Measurements from ENCODE around the gene MX1.

Gene MX1

DNA sequence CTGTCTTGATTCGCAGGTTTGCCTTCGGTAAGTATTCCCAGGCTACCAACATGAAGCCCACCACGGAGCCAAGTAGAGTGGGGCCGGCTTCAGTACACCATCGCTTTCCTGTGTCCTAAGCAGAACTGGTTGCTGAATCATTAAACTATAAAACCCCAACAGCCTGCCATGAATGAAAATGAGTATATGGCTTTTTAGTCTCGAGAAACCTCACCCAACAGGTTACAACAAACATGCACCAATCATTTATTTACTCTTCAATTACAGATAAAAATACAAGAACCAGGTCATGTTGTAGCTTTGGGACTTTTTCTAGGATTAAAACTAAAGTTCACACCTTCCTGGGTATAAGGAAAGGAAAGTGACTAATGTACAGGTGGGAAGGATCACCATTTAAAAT lies 74.3 kb downstream of the MX1 start:
- Histone ChIP-seq H3K9me3 (ENCODE audit: insufficient read depth, low read depth, low read length) (no peaks in the 10 kb centered on the region), H3K36me3 (ENCODE audit: insufficient read depth, low read length) (no peaks in the 10 kb centered on the region), H3K4me3 (ENCODE audit: low read length, poor library complexity, severe bottlenecking) (no peak overlapping the region), H3K27me3 (ENCODE audit: insufficient read depth, low read length, poor library complexity, severe bottlenecking) (no peaks in the 10 kb centered on the region), H3F3A (ENCODE audit: low read depth) (no peaks in the 10 kb centered on the region), H3K4me2 (ENCODE audit: low read depth, low read length, poor library complexity, severe bottlenecking) (no peak overlapping the region), H4K20me1 (ENCODE audit: insufficient read depth, low read length, poor library complexity, severe bottlenecking) (no peaks in the 10 kb centered on the region), H2AFZ (ENCODE audit: low read length) (no peak overlapping the region), H3K4me1 (ENCODE audit: insufficient read depth, low read length, poor library complexity, severe bottlenecking) (no peaks in the 10 kb centered on the region), H3K9ac (ENCODE audit: low read depth, low read length, poor library complexity, severe bottlenecking) (no peak overlapping the region), H3K9me2 (replicated peaks; ENCODE audit: low read depth, low read length) (no peaks in the 10 kb centered on the region), H3K79me2 (ENCODE audit: insufficient read depth, low read length) (no peaks in the 10 kb centered on the region)
- TF ChIP-seq EZH2phosphoT487 (IDR thresholded peaks at IDR 0.05; ENCODE audit: borderline replicate concordance), result no peak
- TF ChIP-seq, protein P1, sequence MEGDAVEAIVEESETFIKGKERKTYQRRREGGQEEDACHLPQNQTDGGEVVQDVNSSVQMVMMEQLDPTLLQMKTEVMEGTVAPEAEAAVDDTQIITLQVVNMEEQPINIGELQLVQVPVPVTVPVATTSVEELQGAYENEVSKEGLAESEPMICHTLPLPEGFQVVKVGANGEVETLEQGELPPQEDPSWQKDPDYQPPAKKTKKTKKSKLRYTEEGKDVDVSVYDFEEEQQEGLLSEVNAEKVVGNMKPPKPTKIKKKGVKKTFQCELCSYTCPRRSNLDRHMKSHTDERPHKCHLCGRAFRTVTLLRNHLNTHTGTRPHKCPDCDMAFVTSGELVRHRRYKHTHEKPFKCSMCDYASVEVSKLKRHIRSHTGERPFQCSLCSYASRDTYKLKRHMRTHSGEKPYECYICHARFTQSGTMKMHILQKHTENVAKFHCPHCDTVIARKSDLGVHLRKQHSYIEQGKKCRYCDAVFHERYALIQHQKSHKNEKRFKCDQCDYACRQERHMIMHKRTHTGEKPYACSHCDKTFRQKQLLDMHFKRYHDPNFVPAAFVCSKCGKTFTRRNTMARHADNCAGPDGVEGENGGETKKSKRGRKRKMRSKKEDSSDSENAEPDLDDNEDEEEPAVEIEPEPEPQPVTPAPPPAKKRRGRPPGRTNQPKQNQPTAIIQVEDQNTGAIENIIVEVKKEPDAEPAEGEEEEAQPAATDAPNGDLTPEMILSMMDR (conservative IDR thresholded peaks at IDR 0.05; ENCODE audit: low read length), result no peak

DNA sequence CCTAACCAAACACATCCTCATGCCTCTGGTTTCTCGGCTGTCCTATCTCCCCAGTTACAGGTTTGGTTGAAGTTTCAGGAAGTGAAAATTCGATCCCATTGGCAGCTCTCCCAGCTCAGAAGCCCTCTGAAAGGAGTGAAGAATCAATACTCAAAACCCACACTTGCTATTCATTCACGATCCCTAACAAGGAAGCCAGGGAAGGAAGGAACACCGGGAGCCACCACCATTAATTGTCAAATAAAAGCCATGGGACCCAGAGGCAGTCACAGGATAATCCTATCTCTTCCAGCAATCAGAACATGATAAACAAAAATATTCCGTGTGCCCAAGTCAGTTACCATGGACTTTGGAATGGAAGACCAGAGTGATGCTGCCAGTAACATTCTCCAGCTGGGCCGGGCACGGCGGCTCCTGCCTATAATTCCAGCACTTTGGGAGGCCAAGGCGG lies 74.9 kb downstream of the MX1 start:
- TF ChIP-seq, protein P1 (conservative IDR thresholded peaks at IDR 0.05; ENCODE audit: low read length), result no peak
- no peak for TF ChIP-seq EZH2phosphoT487 (IDR thresholded peaks at IDR 0.05; ENCODE audit: borderline replicate concordance)
- H4K20me1 ChIP-seq (ENCODE audit: insufficient read depth, low read length, poor library complexity, severe bottlenecking), result no peaks in the 10 kb centered on the region
- H3K4me2 ChIP-seq (ENCODE audit: low read depth, low read length, poor library complexity, severe bottlenecking), result no peak overlapping the region

DNA sequence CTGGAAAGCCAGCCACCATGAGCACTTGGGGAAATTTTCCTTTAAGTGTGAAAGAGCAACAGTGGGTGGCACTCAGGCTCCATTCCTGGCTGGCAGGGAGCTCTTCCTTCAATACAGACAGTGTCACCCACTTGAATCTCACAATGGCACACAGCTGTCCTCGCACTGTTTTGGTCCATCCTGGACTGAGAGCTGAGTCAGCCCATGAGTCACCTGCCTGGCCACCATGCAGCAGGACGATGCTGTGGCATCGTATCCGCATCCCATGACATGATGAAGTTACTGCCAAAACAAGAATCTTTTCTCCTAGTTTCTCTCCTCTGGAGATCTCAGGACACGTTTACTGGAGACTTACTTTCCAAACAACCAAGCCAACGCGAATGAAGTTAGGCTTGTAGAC lies 75.9 kb downstream of the MX1 start:
- Histone ChIP-seq H4K20me1 (ENCODE audit: insufficient read depth, low read length, poor library complexity, severe bottlenecking) (no peaks in the 10 kb centered on the region), H3K9ac (ENCODE audit: low read depth, low read length, poor library complexity, severe bottlenecking) (no peak overlapping the region), H3K27me3 (ENCODE audit: insufficient read depth, low read length, poor library complexity, severe bottlenecking) (no peaks in the 10 kb centered on the region), H3K36me3 (ENCODE audit: insufficient read depth, low read length) (no peaks in the 10 kb centered on the region), H2AFZ (ENCODE audit: low read length) (no peak overlapping the region), H3K79me2 (ENCODE audit: insufficient read depth, low read length) (no peaks in the 10 kb centered on the region), H3K9me3 (ENCODE audit: insufficient read depth, low read depth, low read length) (no peaks in the 10 kb centered on the region), H3K4me2 (ENCODE audit: low read depth, low read length, poor library complexity, severe bottlenecking) (no peak overlapping the region), H3K4me1 (ENCODE audit: insufficient read depth, low read length, poor library complexity, severe bottlenecking) (no peaks in the 10 kb centered on the region), H3F3A (ENCODE audit: low read depth) (no peaks in the 10 kb centered on the region), H3K4me3 (ENCODE audit: low read length, poor library complexity, severe bottlenecking) (no peak overlapping the region), H3K9me2 (replicated peaks; ENCODE audit: low read depth, low read length) (no peaks in the 10 kb centered on the region)
- TF ChIP-seq EZH2phosphoT487 (IDR thresholded peaks at IDR 0.05; ENCODE audit: borderline replicate concordance), result no peak
- TF ChIP-seq, protein P1 (conservative IDR thresholded peaks at IDR 0.05; ENCODE audit: low read length), result no peak

More for the DNA sequence above, 74.9 kb downstream of the MX1 start:
- no peaks in the 10 kb centered on the region for H3K9me2 ChIP-seq (replicated peaks; ENCODE audit: low read depth, low read length)
- no peaks in the 10 kb centered on the region for H3K79me2 ChIP-seq (ENCODE audit: insufficient read depth, low read length)
- no peak overlapping the region for H2AFZ ChIP-seq (ENCODE audit: low read length)
- H3K4me1 ChIP-seq (ENCODE audit: insufficient read depth, low read length, poor library complexity, severe bottlenecking), result no peaks in the 10 kb centered on the region
- H3F3A ChIP-seq (ENCODE audit: low read depth), result no peaks in the 10 kb centered on the region
- H3K36me3 ChIP-seq (ENCODE audit: insufficient read depth, low read length), result no peaks in the 10 kb centered on the region
- H3K4me3 ChIP-seq (ENCODE audit: low read length, poor library complexity, severe bottlenecking), result no peak overlapping the region
- no peak overlapping the region for H3K9ac ChIP-seq (ENCODE audit: low read depth, low read length, poor library complexity, severe bottlenecking)
- H3K9me3 ChIP-seq (ENCODE audit: insufficient read depth, low read depth, low read length), result no peaks in the 10 kb centered on the region
- no peaks in the 10 kb centered on the region for H3K27me3 ChIP-seq (ENCODE audit: insufficient read depth, low read length, poor library complexity, severe bottlenecking)

Measured in Loucy (cell line).